T-helper 17 cell (primary cell): Measurements from ENCODE around the gene CEND1. TPM values are rescaled to one million over a fixed set of nuclear protein-coding genes. Genes with fewer than 3 reads are reported as not detected.

Experiments used
- ATAC-seq: fragments of 150-1000 bp; cut with Tn5 transposase; 2 replicates; pipeline ENCODE4 v1.10.0; 2021; ENCODE audit warnings: mild to moderate bottlenecking, moderate library complexity
- DNase-seq, 3 donors: peaks; one replicate each; pipeline versions ENCODE4 v3.0.0 to v3.0.0-alpha.2; 2020 to 2021
- H3K9me3 ChIP-seq: one replicate; pipeline ENCODE4 v1.7.0; 2013; ENCODE audit warnings: low read length, mild to moderate bottlenecking; ENCODE audit not compliant: control insufficient read depth, poor library complexity, severe bottlenecking
- H3K27ac Mint-ChIP-seq: one replicate; pipeline ENCODE4 v1.8.0; 2022; ENCODE audit warnings: mild to moderate bottlenecking, moderate library complexity, mixed read lengths
- H3K27me3 Mint-ChIP-seq: one replicate; pipeline ENCODE4 v1.8.0; 2022; ENCODE audit warnings: mixed read lengths
- H3K36me3 Mint-ChIP-seq: one replicate; pipeline ENCODE4 v1.8.0; 2022; ENCODE audit warnings: low read depth, mixed read lengths
- H3K4me1 Mint-ChIP-seq: one replicate; pipeline ENCODE4 v1.8.0; 2022; ENCODE audit warnings: mild to moderate bottlenecking, mixed read lengths
- H3K4me3 Mint-ChIP-seq: one replicate; pipeline ENCODE4 v1.8.0; 2022; ENCODE audit warnings: mild to moderate bottlenecking, moderate library complexity, mixed read lengths
- total RNA-seq, 4 donors: library from RNA in 2 of 4; stranded (reverse) in 2 of 4; gene quantifications; one replicate each; pipeline ENCODE4 v1.2.3 and lab custom pipeline; 2022 to 2026

The CEND1 gene
- total RNA-seq, 2 donors from 2014 or later, result 0.63 TPM; not detected in 1

GRCh38 chr11:813072-813455 lies 23.2 kb upstream of the CEND1 start:
- H3K36me3 Mint-ChIP-seq, result peaks cover 3% of the 10 kb centered on the region
- DNase-seq (no peak), ATAC-seq (no peak)
- no peaks in the 10 kb centered on the region for H3K9me3 ChIP-seq
- H3K4me3 Mint-ChIP-seq, result no peak overlapping the region
- no peak overlapping the region for H3K27ac Mint-ChIP-seq
- H3K27me3 Mint-ChIP-seq, result no peaks in the 10 kb centered on the region
- peaks cover 15% of the 10 kb centered on the region for H3K4me1 Mint-ChIP-seq

DNA sequence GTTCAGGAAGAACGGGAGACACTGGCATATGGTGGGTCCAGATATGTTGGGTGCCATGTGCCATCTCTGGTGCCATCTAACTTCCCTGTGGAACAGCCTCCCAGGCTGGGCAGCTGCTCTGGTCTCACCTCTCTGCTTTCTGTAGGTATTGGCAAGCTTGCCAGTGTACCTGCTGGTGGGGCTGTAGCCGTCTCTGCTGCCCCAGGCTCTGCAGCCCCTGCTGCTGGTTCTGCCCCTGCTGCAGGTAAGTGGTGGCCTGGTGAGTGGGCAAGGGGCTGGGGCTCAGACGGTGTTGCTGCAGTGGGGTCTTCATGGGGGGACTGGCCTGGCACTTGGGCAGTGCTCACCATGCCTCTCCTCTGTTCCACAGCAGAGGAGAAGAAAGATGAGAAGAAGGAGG lies 22.5 kb upstream of the CEND1 start:
- H3K36me3 Mint-ChIP-seq, result peaks cover 3% of the 10 kb centered on the region
- ATAC-seq (no peak), DNase-seq (no peak)
- no peaks in the 10 kb centered on the region for H3K9me3 ChIP-seq
- H3K4me3 Mint-ChIP-seq, result no peak overlapping the region
- no peak overlapping the region for H3K27ac Mint-ChIP-seq
- peaks cover 18% of the 10 kb centered on the region for H3K4me1 Mint-ChIP-seq
- H3K27me3 Mint-ChIP-seq, result no peaks in the 10 kb centered on the region

DNA sequence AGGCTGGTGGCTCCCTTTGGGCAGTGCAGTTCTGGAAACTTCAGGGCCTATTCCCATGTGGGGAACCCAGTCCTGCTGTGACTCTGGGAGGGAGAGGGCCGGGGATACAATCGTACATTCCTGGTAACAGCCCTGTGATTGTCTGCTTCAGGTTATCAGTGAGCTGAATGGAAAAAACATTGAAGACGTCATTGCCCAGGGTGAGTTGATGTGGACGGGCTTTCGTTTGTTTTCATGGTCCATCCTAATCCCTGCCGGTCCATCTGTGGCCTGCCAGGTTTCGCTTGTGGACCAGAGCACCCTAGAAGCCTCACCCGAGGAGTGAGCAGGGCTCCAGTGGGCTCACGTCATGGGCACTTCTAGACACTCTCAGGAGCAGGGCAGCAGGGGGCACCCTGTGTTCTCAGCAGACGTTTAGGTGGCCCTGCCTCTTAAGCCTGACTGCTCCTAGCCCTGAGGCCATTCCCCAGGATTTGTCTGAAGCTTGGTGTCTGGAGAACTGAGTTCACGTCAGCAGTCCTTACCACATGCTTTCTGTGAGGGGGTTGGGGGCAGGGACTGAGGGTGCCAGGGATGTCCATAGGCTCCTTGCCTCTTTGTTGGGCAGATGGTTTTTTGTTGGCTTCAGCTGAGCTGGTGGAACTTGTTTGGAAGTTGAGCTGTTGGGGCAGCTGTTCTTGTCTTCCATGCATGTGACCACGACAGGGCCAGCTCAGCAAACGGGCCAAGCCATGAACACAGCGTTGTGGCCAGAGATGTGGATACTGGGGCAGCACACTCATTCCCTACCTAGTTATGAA lies 21.8 kb upstream of the CEND1 start:
- ATAC-seq, result no peak
- Mint-ChIP-seq H3K27ac (peak overlapping the region; percentile 97), H3K36me3 (peaks cover 3% of the 10 kb centered on the region)

GRCh38 chr11:810040-810567 lies 20.2 kb upstream of the CEND1 start:
- Mint-ChIP-seq H3K36me3 (peaks cover 3% of the 10 kb centered on the region), H3K27ac (peak overlapping the region; percentile 97), H3K4me3 (peak overlapping the region; percentile 90), H3K27me3 (no peaks in the 10 kb centered on the region), H3K4me1 (peaks cover 21% of the 10 kb centered on the region)
- DNase-seq (no peak), ATAC-seq (peak; percentile 30)
- no peaks in the 10 kb centered on the region for H3K9me3 ChIP-seq

More for the DNA sequence above, 21.8 kb upstream of the CEND1 start:
- Mint-ChIP-seq H3K4me1 (peaks cover 18% of the 10 kb centered on the region), H3K4me3 (peak overlapping the region; percentile 90), H3K27me3 (no peaks in the 10 kb centered on the region)
- no peaks in the 10 kb centered on the region for H3K9me3 ChIP-seq
- DNase-seq, result no peak

GRCh38 chr11:809287-810039 lies 19.6 kb upstream of the CEND1 start, which contains the start of gene RPLP2:
TSS of gene RPLP2 (plus strand) at chr11:809967. CDS start at chr11:810235, 268 bp downstream.
- DNase-seq (peak; percentile 94 to 96 (median 95)), ATAC-seq (peak; percentile 87)
- H3K27me3 Mint-ChIP-seq, result no peaks in the 10 kb centered on the region
- H3K36me3 Mint-ChIP-seq, result peaks cover 3% of the 10 kb centered on the region
- peak within 1 kb of the TSS; percentile 97 for H3K27ac Mint-ChIP-seq
- peaks cover 21% of the 10 kb centered on the region for H3K4me1 Mint-ChIP-seq
- no peaks in the 10 kb centered on the region for H3K9me3 ChIP-seq
- peak within 1 kb of the TSS; percentile 90 for H3K4me3 Mint-ChIP-seq

- Mint-ChIP-seq H3K27me3 (no peaks in the 10 kb centered on the region), H3K27ac (peak overlapping the region; percentile 97), H3K4me1 (peaks cover 21% of the 10 kb centered on the region), H3K36me3 (peaks cover under 1% of the 10 kb centered on the region), H3K4me3 (peak overlapping the region; percentile 90)
- no peaks in the 10 kb centered on the region for H3K9me3 ChIP-seq
- DNase-seq (peak in 1 of 3 donors; percentile 34), ATAC-seq (peak; percentile 0)
Observed at GRCh38 chr11:808427-809286, 18.8 kb upstream of the CEND1 start.

DNA sequence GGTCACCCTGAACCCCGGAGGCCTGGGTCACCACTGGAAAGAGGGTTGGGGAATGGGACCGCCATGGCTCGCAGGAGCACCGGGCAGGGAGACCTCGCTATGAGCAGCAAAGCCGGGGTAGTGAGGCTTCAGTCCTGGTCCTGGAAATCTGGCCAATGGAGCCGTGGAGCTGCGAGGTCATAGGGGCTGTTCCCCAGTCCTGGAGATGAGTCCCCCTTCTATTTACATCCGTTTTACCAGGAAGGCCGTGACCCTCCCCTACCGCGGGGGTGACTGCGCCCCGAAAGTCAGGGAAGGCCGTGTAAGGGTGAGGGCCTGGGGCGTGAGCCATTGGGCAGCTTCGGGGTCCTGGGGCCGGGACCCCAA lies 14.7 kb upstream of the CEND1 start:
- DNase-seq (no peak), ATAC-seq (no peak)
- Mint-ChIP-seq H3K27ac (no peak overlapping the region), H3K4me3 (peak overlapping the region; percentile 84), H3K4me1 (peaks cover 10% of the 10 kb centered on the region), H3K36me3 (no peaks in the 10 kb centered on the region), H3K27me3 (no peaks in the 10 kb centered on the region)
- no peaks in the 10 kb centered on the region for H3K9me3 ChIP-seq

- no peak for ATAC-seq
- H3K4me1 Mint-ChIP-seq, result peaks cover 10% of the 10 kb centered on the region
- no peaks in the 10 kb centered on the region for H3K27me3 Mint-ChIP-seq
- H3K9me3 ChIP-seq, result no peaks in the 10 kb centered on the region
- H3K36me3 Mint-ChIP-seq, result no peaks in the 10 kb centered on the region
- H3K27ac Mint-ChIP-seq, result no peak overlapping the region
- H3K4me3 Mint-ChIP-seq, result peak overlapping the region; percentile 84
- DNase-seq, result no peak
Observed at GRCh38 chr11:803770-804598, 14.1 kb upstream of the CEND1 start.

GRCh38 chr11:803467-803742 lies 13.5 kb upstream of the CEND1 start:
- H3K4me1 Mint-ChIP-seq, result peaks cover 6% of the 10 kb centered on the region
- no peaks in the 10 kb centered on the region for H3K36me3 Mint-ChIP-seq
- no peaks in the 10 kb centered on the region for H3K9me3 ChIP-seq
- no peak overlapping the region for H3K27ac Mint-ChIP-seq
- peak overlapping the region; percentile 63 for H3K4me3 Mint-ChIP-seq
- DNase-seq, result no peak
- no peak for ATAC-seq
- H3K27me3 Mint-ChIP-seq, result no peaks in the 10 kb centered on the region

DNA sequence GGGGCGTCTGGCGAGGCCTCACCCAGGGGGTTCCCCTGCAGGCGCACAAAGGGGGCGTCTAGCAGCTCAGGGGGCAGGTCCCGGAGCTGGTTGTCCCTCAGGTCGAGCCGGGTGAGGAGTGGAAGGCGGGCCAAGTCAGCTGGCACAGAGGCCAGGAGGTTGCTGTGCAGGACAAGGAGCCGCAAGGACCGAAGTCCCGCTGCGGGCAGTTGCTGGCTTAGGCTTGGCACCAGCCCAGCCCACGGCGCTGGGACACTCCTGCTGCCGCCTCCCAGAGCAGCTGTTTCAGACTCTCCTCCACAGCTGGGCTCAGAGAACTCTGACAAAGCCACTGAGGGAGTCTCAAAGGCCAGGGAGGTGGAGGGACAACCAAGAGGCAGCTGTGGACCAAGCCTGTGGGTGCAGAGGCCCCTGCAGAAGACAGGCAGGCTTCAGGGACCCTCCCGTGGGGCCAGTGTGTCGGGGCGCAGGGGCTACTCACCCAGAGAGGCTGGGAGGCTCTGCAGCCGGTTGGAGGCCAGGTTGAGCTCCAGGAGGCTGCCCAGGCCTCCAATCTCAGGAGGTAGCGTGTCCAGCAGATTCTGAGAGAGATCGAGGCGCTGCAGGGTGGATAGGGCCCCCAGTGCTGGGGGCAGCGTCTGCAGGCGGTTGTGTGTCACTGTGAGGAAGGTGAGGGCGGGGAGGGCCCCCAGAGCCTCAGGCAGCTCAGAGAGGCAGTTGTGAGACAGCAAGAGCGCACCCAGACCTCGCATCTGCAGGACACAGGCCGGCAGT lies 13.0 kb upstream of the CEND1 start:
- no peaks in the 10 kb centered on the region for H3K9me3 ChIP-seq
- no peak for ATAC-seq
- peaks cover 5% of the 10 kb centered on the region for H3K4me1 Mint-ChIP-seq
- H3K36me3 Mint-ChIP-seq, result no peaks in the 10 kb centered on the region
- H3K4me3 Mint-ChIP-seq, result peak overlapping the region; percentile 63
- H3K27ac Mint-ChIP-seq, result no peak overlapping the region
- DNase-seq, result no peak
- no peaks in the 10 kb centered on the region for H3K27me3 Mint-ChIP-seq

DNA sequence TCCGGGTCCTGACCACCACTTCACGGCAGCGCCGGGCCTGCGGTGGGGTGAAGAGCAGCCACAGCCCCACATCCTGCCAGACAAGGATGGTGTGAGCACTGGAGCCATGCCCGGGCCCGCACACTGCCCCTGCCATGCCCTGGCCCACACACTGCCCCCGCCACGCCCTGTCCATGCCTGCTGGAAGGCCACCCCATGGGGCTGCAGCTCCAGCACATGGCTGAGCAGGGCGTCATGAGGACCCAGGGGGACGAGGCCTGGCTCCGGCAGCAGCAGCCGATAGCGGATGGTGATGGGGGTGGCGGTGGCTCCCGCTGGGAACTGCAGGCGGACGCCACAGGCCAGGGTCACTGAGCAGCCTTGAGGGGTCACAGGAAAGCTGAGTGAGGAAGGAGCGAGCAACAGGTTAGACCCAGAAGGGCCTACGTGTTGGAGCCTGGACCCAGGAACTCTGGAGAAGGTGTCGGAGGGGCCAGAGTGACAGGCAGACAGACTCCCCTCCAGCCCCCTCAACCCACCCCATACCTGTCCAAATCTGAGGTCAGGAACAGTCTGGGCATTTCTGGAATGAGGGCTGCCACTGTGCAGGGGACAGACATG lies 12.2 kb upstream of the CEND1 start:
- Mint-ChIP-seq H3K27me3 (no peaks in the 10 kb centered on the region), H3K36me3 (no peaks in the 10 kb centered on the region), H3K4me1 (peaks cover 3% of the 10 kb centered on the region), H3K27ac (no peak overlapping the region), H3K4me3 (no peak overlapping the region)
- no peaks in the 10 kb centered on the region for H3K9me3 ChIP-seq
- ATAC-seq (no peak), DNase-seq (no peak)
